ENCODE data around the gene MELK. TPM values are rescaled to one million over a fixed set of nuclear protein-coding genes. Genes with fewer than 3 reads are reported as not detected.

Gene MELK
- total and polyA plus RNA-seq, 2 donors (not counting 3 experiments of a cell fraction or from before 2014, with no cell fraction given): 19.1 to 52.1 TPM

DNA sequence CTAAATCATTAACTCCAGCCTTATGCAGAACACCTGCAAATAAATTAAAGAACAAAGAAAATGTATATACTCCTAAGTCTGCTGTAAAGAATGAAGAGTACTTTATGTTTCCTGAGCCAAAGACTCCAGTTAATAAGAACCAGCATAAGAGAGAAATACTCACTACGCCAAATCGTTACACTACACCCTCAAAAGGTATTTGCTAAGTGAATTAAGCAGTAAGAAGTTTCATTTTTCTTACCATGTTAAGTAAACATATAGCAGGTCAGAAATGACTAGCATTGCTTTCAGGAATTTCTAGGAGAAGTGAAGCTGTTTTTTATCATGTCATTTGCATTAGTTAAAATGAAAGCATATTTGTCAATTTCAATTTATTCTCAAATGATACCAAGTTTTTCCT lies 92.7 kb downstream of the MELK start:
- Histone ChIP-seq H3K4me3 (replicated peaks in 1 of 3; ENCODE audit: insufficient read depth in 1 of 3, low read depth in 1 of 3, low read length in 3 of 3) (peak overlapping the region in 1 of 3 experiments; percentile 25), H2AFZ (ENCODE audit: low read depth, low read length) (no peak overlapping the region), H4K20me1 (replicated peaks; ENCODE audit: control insufficient read depth, extremely low read depth, insufficient read depth, low read length) (no peaks in the 10 kb centered on the region), H3K4me2 (ENCODE audit: insufficient read depth, low read length) (peak overlapping the region; percentile 81), H3K4me1 (ENCODE audit: control insufficient read depth, extremely low read depth, insufficient read depth, low read length) (peaks cover 35% of the 10 kb centered on the region), H3K9ac (replicated peaks; ENCODE audit: extremely low read depth, insufficient read depth, low read length) (peak overlapping the region; percentile 75), H3K79me2 (ENCODE audit: control insufficient read depth, insufficient read depth, low read length) (peaks cover 12% of the 10 kb centered on the region), H3K9me3 (replicated peaks; ENCODE audit: control insufficient read depth, insufficient read depth, low read length) (no peaks in the 10 kb centered on the region), H3K27ac (ENCODE audit: insufficient read depth, low read depth, low read length) (peak overlapping the region; percentile 93), H3K9me1 (replicated peaks; ENCODE audit: control insufficient read depth, extremely low read depth, insufficient read depth, low read length) (no peaks in the 10 kb centered on the region), H3K27me3 (ENCODE audit: control insufficient read depth in 2 of 2, insufficient read depth in 2 of 2, low read length in 2 of 2) (no peaks in the 10 kb centered on the region), H3K36me3 (ENCODE audit: control insufficient read depth in 2 of 2, extremely low read depth in 1 of 2, insufficient read depth in 2 of 2, low read length in 2 of 2) (peaks cover 0 to 8% of the 10 kb centered on the region in 2 experiments)
- FAIRE-seq (no peak), DNase-seq (ENCODE audit: low read depth, low spot score) (no peak)
- CTCF ChIA-PET: interaction anchor here (1.2 to 4.2 kb wide), 4 partner anchors 28 to 63 kb away, joined by 3 to 40 read pairs (median 10); no protein-coding TSS in a partner anchor
- dilution Hi-C loops (cut with MboI; ENCODE audit: extremely low pct_ligation_motif_present, low sequenced_read_pairs): no loop called here
- POLR2A ChIA-PET: no interaction called here
- TSS peak; percentile 75 for BruUV-seq (replicated peaks)
- TF ChIP-seq JUN (IDR thresholded peaks at IDR 0.05; ENCODE audit: borderline replicate concordance, insufficient read depth, insufficient read length, low read depth): no peak
- no peak for TF ChIP-seq GATA2 (IDR thresholded peaks at IDR 0.05; ENCODE audit: insufficient read depth, insufficient read length, low read depth, low read length)
- TF ChIP-seq POLR2AphosphoS5 (IDR thresholded peaks at IDR 0.05; ENCODE audit: insufficient read depth, low read depth, low read length): no peak
- TF ChIP-seq, protein P1, sequence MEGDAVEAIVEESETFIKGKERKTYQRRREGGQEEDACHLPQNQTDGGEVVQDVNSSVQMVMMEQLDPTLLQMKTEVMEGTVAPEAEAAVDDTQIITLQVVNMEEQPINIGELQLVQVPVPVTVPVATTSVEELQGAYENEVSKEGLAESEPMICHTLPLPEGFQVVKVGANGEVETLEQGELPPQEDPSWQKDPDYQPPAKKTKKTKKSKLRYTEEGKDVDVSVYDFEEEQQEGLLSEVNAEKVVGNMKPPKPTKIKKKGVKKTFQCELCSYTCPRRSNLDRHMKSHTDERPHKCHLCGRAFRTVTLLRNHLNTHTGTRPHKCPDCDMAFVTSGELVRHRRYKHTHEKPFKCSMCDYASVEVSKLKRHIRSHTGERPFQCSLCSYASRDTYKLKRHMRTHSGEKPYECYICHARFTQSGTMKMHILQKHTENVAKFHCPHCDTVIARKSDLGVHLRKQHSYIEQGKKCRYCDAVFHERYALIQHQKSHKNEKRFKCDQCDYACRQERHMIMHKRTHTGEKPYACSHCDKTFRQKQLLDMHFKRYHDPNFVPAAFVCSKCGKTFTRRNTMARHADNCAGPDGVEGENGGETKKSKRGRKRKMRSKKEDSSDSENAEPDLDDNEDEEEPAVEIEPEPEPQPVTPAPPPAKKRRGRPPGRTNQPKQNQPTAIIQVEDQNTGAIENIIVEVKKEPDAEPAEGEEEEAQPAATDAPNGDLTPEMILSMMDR (IDR thresholded peaks at IDR 0.05; ENCODE audit: extremely low read depth in 1 of 2, insufficient read depth in 1 of 2, low read depth in 1 of 2, low read length in 2 of 2): no peak
- no peak for TF ChIP-seq MYC (IDR thresholded peaks at IDR 0.05; ENCODE audit: low read depth, low read length)
- no peak for TF ChIP-seq EZH2 (IDR thresholded peaks at IDR 0.05; ENCODE audit: borderline replicate concordance, low read depth, low read length, severe bottlenecking)
- no peak for TF ChIP-seq FOS (IDR thresholded peaks at IDR 0.05; ENCODE audit: borderline replicate concordance, insufficient read depth, low read length)
- TF ChIP-seq POLR2A (IDR thresholded peaks at IDR 0.05; ENCODE audit: low read depth, low read length): no peak
- TF ChIP-seq, protein P2, sequence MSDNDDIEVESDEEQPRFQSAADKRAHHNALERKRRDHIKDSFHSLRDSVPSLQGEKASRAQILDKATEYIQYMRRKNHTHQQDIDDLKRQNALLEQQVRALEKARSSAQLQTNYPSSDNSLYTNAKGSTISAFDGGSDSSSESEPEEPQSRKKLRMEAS (IDR thresholded peaks at IDR 0.05; ENCODE audit: insufficient read depth, insufficient read length): no peak
- intact Hi-C loops (cut with micrococcal nuclease): loop anchor here (5.0 kb wide), 1 partner anchor 62 kb away; no protein-coding TSS in a partner anchor

Measured in endothelial cell of umbilical vein (primary cell).